ENCODE measurements around the gene YWHAE.

- no peak for TF ChIP-seq CTCF (IDR thresholded peaks at IDR 0.05; ENCODE audit: insufficient read depth, low read length, poor library complexity, severe bottlenecking)
- TF ChIP-seq EZH2phosphoT487 (conservative IDR thresholded peaks at IDR 0.05; ENCODE audit: low read length): no peak
Measured at GRCh38 chr17:1398028-1398427, 2.0 kb downstream of the YWHAE start.
